Suppressor macrophage treated with lipopolysaccharide for 4 hours (primary cell): Measurements from ENCODE around the gene ZDHHC8.

Source experiments
- DNase-seq: peaks from one replicate; pipeline ENCODE4 v3.0.0-alpha.2; 2020

The ZDHHC8 gene

GRCh38 chr22:20167643-20168322 is 36.2 kb downstream of the ZDHHC8 start:
- DNase-seq: no peak

GRCh38 chr22:20169253-20169822 is 37.7 kb downstream of the ZDHHC8 start:
- no peak for DNase-seq

GRCh38 chr22:20170170-20170569 is 38.6 kb downstream of the ZDHHC8 start:
- no peak for DNase-seq

GRCh38 chr22:20171288-20172140 is 39.9 kb downstream of the ZDHHC8 start:
- no peak for DNase-seq

- no peak for DNase-seq
Observed at GRCh38 chr22:20172141-20172613, 40.6 kb downstream of the ZDHHC8 start.

- DNase-seq: no peak
Observed at GRCh38 chr22:20173246-20173645, 41.6 kb downstream of the ZDHHC8 start.

GRCh38 chr22:20173772-20174171 is 42.2 kb downstream of the ZDHHC8 start:
- no peak for DNase-seq

GRCh38 chr22:20174785-20175596 is 43.4 kb downstream of the ZDHHC8 start:
- DNase-seq: no peak

GRCh38 chr22:20175597-20175900 is 43.9 kb downstream of the ZDHHC8 start:
- no peak for DNase-seq

- DNase-seq: no peak
Observed at GRCh38 chr22:20176421-20177085, 44.9 kb downstream of the ZDHHC8 start.

GRCh38 chr22:20177217-20177911 is 45.8 kb downstream of the ZDHHC8 start:
- DNase-seq: no peak

- DNase-seq: no peak
Observed at GRCh38 chr22:20178075-20178914, 46.7 kb downstream of the ZDHHC8 start.

GRCh38 chr22:20178915-20179227 is 47.3 kb downstream of the ZDHHC8 start:
- no peak for DNase-seq

GRCh38 chr22:20179455-20180244 is 48.0 kb downstream of the ZDHHC8 start:
- no peak for DNase-seq

- DNase-seq: no peak
Observed at GRCh38 chr22:20180245-20180630, 48.6 kb downstream of the ZDHHC8 start.

- peak; percentile 44 for DNase-seq
Observed at GRCh38 chr22:20180640-20181039, 49.0 kb downstream of the ZDHHC8 start.

GRCh38 chr22:20181194-20181883 is 49.7 kb downstream of the ZDHHC8 start:
- DNase-seq: no peak

GRCh38 chr22:20181884-20182236 is 50.3 kb downstream of the ZDHHC8 start:
- no peak for DNase-seq

GRCh38 chr22:20182365-20182764 is 50.8 kb downstream of the ZDHHC8 start:
- DNase-seq: no peak

- DNase-seq: no peak
Observed at GRCh38 chr22:20183101-20183500, 51.5 kb downstream of the ZDHHC8 start.
